ENCODE data around the gene EXOC3L1.

EXOC3L1 gene

GRCh38 chr16:67167588-67167987 lies 22.3 kb downstream of the EXOC3L1 start:
- DNase-seq (ENCODE audit: low read depth), result no peak
- no peak for TF ChIP-seq CTCF (IDR thresholded peaks at IDR 0.05; ENCODE audit: low read length, missing control alignments)
- H3K4me3 ChIP-seq (replicated peaks; ENCODE audit: low read depth, low read length), result no peak overlapping the region

GRCh38 chr16:67166598-67167168 lies 23.3 kb downstream of the EXOC3L1 start:
- no peak for TF ChIP-seq CTCF (IDR thresholded peaks at IDR 0.05; ENCODE audit: low read length, missing control alignments)
- no peak for DNase-seq (ENCODE audit: low read depth)
- H3K4me3 ChIP-seq (replicated peaks; ENCODE audit: low read depth, low read length), result no peak overlapping the region

GRCh38 chr16:67166110-67166547 lies 23.8 kb downstream of the EXOC3L1 start:
- TF ChIP-seq CTCF (IDR thresholded peaks at IDR 0.05; ENCODE audit: low read length, missing control alignments), result no peak
- DNase-seq (ENCODE audit: low read depth), result no peak
- no peak overlapping the region for H3K4me3 ChIP-seq (replicated peaks; ENCODE audit: low read depth, low read length)

- no peak for DNase-seq (ENCODE audit: low read depth)
- TF ChIP-seq CTCF (IDR thresholded peaks at IDR 0.05; ENCODE audit: low read length, missing control alignments), result no peak
- no peak overlapping the region for H3K4me3 ChIP-seq (replicated peaks; ENCODE audit: low read depth, low read length)
These were observed 24.5 kb downstream of the EXOC3L1 start for GRCh38 chr16:67165121-67166078.

GRCh38 chr16:67164599-67165061 lies 25.3 kb downstream of the EXOC3L1 start, which contains the start of gene HSF4:
Gene HSF4 (plus strand): TSS chr16:67164745. CDS start chr16:67164812, 67 bp downstream.
- no peak for DNase-seq (ENCODE audit: low read depth)
- TF ChIP-seq CTCF (IDR thresholded peaks at IDR 0.05; ENCODE audit: low read length, missing control alignments), result no peak
- no peak within 1 kb of the TSS for H3K4me3 ChIP-seq (replicated peaks; ENCODE audit: low read depth, low read length)

GRCh38 chr16:67163999-67164558 lies 25.9 kb downstream of the EXOC3L1 start:
- no peak for TF ChIP-seq CTCF (IDR thresholded peaks at IDR 0.05; ENCODE audit: low read length, missing control alignments)
- no peak for DNase-seq (ENCODE audit: low read depth)
- no peak overlapping the region for H3K4me3 ChIP-seq (replicated peaks; ENCODE audit: low read depth, low read length)

Data from fibroblast of pulmonary artery (primary cell).